Calu3 (cell line): ENCODE data around the gene TRIM3. TPM values are rescaled to one million over a fixed set of nuclear protein-coding genes. Genes with fewer than 3 reads are reported as not detected.

Experiments
- BruUV-seq: library from RNA; stranded (reverse); fragments of 400-500 nt; replicated peaks from 2 replicates; lab custom pipeline; 2021; lab: Mats Ljungman, UMichigan
- CTCF ChIA-PET: fragments of 300-600 bp; sonication (Branson Sonifier 250); formaldehyde crosslinking; loops from one replicate; lab custom pipeline; 2022; ENCODE audit warnings: antibody characterized with exemption; lab: Charles Lee
- DNase-seq: peaks from one replicate; pipeline ENCODE4 v3.0.0; 2022
- H3K27ac Mint-ChIP-seq: one replicate; pipeline ENCODE4 v1.8.0; 2022; ENCODE audit warnings: mixed read lengths; ENCODE audit not compliant: unreplicated experiment
- H3K27me3 Mint-ChIP-seq: one replicate; pipeline ENCODE4 v1.8.0; 2022; ENCODE audit warnings: mixed read lengths; ENCODE audit not compliant: unreplicated experiment
- H3K36me3 Mint-ChIP-seq: one replicate; pipeline ENCODE4 v1.8.0; 2022; ENCODE audit warnings: mild to moderate bottlenecking, moderate library complexity, mixed read lengths; ENCODE audit not compliant: insufficient read depth, unreplicated experiment
- H3K4me1 Mint-ChIP-seq: one replicate; pipeline ENCODE4 v1.8.0; 2022; ENCODE audit warnings: mild to moderate bottlenecking, low read depth, mixed read lengths; ENCODE audit not compliant: unreplicated experiment
- H3K4me3 Mint-ChIP-seq: one replicate; pipeline ENCODE4 v1.8.0; 2022; ENCODE audit warnings: mild to moderate bottlenecking, low read depth, moderate library complexity, mixed read lengths; ENCODE audit not compliant: unreplicated experiment
- H3K9me3 Mint-ChIP-seq: one replicate; pipeline ENCODE4 v1.8.0; 2022; ENCODE audit warnings: low read depth, mixed read lengths; ENCODE audit not compliant: unreplicated experiment
- CTCF ChIP-seq: fragments of 200-600 bp; IDR thresholded peaks from one replicate; pipeline ENCODE4 v1.8.0; 2022; ENCODE audit warnings: antibody characterized with exemption; ENCODE audit not compliant: unreplicated experiment
- intact Hi-C: fragments of 100-400 bp; cut with micrococcal nuclease; formaldehyde crosslinking; loops from one replicate; pipeline ENCODE4 v1.10.0; 2022; ENCODE audit not compliant: unreplicated experiment
- total RNA-seq: library from RNA; stranded (reverse); gene quantifications from 2 replicates; pipeline ENCODE4 v1.2.3, GENCODE V29; 2022

Gene TRIM3
- total RNA-seq, 1 experiment from 2014 or later, result 10.6 TPM

- no peaks in the 10 kb centered on the region for H3K36me3 Mint-ChIP-seq
- CTCF ChIA-PET, result no interaction called here
- no peaks in the 10 kb centered on the region for H3K4me1 Mint-ChIP-seq
- no peak for TF ChIP-seq CTCF
- no peak overlapping the region for H3K4me3 Mint-ChIP-seq
- H3K27ac Mint-ChIP-seq, result no peak overlapping the region
- BruUV-seq, result no TSS peak
- no peak for DNase-seq
- intact Hi-C loops, result no loop called here
- no peaks in the 10 kb centered on the region for H3K9me3 Mint-ChIP-seq
- no peaks in the 10 kb centered on the region for H3K27me3 Mint-ChIP-seq
Observed at GRCh38 chr11:6413791-6414201, 59.9 kb downstream of the TRIM3 start.

GRCh38 chr11:6411594-6412031 is 62.1 kb downstream of the TRIM3 start:
- DNase-seq, result no peak
- no peak for TF ChIP-seq CTCF
- H3K27ac Mint-ChIP-seq, result no peak overlapping the region
- no peaks in the 10 kb centered on the region for H3K4me1 Mint-ChIP-seq
- H3K4me3 Mint-ChIP-seq, result no peak overlapping the region
- no peaks in the 10 kb centered on the region for H3K9me3 Mint-ChIP-seq
- H3K27me3 Mint-ChIP-seq, result peaks cover 6% of the 10 kb centered on the region
- CTCF ChIA-PET, result no interaction called here
- H3K36me3 Mint-ChIP-seq, result no peaks in the 10 kb centered on the region
- intact Hi-C loops, result no loop called here
- no TSS peak for BruUV-seq

- no peak for DNase-seq
- CTCF ChIA-PET, result no interaction called here
- H3K9me3 Mint-ChIP-seq, result no peaks in the 10 kb centered on the region
- no peaks in the 10 kb centered on the region for H3K36me3 Mint-ChIP-seq
- intact Hi-C loops, result no loop called here
- no peak for TF ChIP-seq CTCF
- no peak overlapping the region for H3K4me3 Mint-ChIP-seq
- no peaks in the 10 kb centered on the region for H3K4me1 Mint-ChIP-seq
- H3K27me3 Mint-ChIP-seq, result peaks cover 14% of the 10 kb centered on the region
- no TSS peak for BruUV-seq
- H3K27ac Mint-ChIP-seq, result no peak overlapping the region
Observed at GRCh38 chr11:6410695-6411430, 62.9 kb downstream of the TRIM3 start.

GRCh38 chr11:6406370-6406769 is 67.4 kb downstream of the TRIM3 start:
- TF ChIP-seq CTCF, result no peak
- Mint-ChIP-seq H3K9me3 (no peaks in the 10 kb centered on the region), H3K36me3 (no peaks in the 10 kb centered on the region), H3K27me3 (peaks cover 18% of the 10 kb centered on the region), H3K4me1 (no peaks in the 10 kb centered on the region), H3K4me3 (no peak overlapping the region), H3K27ac (no peak overlapping the region)
- BruUV-seq, result no TSS peak
- CTCF ChIA-PET, result interaction anchor here (0.6 kb wide), 1 partner anchor 62 kb away, joined by 3 read pairs; no protein-coding TSS in a partner anchor
- no peak for DNase-seq
- intact Hi-C loops, result no loop called here
